Fibroblast of peridontal ligament (primary cell): ENCODE results near the gene TMEM19.

Experiments used
- DNase-seq: peaks from one replicate; pipeline ENCODE4 v3.0.0-alpha.2; 2010; ENCODE audit errors: extremely low read depth

TMEM19 gene

DNA sequence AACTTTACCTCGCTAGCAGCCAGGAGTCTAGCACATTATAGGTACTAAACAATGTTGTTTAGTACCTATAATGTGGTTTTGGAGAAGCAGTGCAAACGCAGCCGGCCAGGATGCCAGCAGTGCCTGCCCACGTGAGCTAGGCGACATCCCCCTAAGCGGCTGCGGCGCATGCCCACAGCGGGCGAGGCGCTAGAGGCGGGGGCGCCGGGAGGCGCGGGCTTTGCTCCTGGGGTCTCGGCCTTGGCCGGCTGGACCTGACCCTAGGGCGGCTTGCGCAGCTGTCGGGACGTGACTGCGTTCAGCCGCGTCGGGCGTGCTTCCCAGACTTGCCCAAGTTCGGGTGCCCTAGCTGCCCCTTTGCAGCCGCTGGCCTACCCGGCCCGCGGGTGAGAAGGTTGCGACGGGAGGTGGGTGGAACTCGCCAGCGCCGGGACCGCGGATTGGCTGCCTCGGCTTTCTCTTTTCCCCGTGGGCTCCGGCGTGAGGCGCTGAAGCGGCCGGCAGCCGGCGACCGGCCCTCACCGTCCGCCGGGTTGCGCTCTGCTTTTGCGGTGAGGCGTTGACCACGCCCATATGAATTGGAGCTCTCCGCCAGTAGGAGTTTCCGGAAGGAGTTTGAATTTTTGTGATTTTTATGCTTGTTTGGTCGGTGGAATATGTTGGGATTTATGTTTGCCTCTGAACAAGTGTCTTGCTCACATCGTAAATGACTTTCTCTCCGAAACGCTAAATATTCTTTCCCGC is at the start of gene TMEM19:
TSS of gene TMEM19 (plus strand) at position 169 of the 744 bp plus-strand sequence. CDS start 599 bp downstream, outside the sequence.
- DNase-seq: peak; percentile 85

DNA sequence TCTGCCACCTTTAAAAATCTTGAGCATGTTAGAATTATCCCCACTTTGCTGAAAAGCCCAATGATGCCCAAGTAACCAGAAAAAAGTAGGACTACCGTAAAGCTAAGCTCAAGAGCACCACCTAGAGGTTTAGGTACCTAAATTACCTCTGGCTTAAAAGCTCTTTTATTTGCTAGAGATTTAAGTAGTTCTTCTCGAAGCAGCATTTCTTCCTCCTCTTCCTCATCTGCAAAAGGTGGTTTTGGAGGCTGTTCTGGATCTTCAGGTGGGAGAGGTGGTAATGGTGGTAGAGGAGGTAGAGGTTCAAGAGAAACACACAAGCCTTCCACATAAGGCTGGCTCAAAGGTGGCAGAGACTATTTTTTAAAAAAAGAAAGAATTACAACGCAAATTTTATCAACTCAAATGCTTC is 49.2 kb upstream of the TMEM19 start:
- DNase-seq: peak; percentile 86

GRCh38 chr12:71638499-71638898 is 47.4 kb upstream of the TMEM19 start:
- no peak for DNase-seq

DNA sequence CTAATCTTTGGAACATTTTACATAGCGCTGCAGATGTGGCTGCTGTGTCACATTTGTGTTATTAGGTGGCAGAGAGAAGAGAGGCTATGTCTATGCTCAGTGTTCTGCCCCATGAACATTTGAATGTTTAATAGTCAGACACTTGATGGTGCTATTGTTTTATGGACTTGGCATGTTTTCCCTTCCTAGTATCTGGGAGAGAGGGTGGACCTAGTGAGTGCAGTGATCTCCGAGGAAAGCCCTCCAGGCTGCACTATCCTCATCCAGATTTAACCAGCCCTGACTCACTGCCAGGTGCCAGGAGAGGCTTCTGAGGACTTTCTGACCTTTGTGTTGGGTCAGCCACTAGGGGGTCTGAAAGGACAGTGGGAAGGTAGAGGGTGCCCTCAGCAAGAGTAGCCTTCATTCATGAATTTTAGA is 46.5 kb upstream of the TMEM19 start:
- no peak for DNase-seq

DNA sequence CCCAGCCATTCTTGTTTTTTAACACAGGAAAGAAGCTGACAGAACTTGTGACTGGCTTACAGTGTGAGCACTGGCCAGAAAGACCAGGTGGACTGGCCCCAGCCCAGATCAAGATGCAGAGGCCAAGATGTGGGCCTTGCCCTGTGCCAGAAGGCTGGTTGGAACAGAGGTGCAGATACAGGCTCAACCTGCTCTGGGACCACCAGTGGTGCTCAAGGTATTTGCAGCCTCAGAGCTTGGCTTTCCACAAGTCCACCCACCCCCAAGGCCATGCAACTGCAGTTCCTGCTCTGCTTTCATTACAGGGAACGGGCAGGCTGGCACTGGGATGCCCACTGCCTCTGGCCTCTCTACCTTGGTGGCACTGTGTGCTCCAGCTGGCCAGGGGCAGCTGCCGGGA is 45.6 kb upstream of the TMEM19 start:
- DNase-seq: no peak

DNA sequence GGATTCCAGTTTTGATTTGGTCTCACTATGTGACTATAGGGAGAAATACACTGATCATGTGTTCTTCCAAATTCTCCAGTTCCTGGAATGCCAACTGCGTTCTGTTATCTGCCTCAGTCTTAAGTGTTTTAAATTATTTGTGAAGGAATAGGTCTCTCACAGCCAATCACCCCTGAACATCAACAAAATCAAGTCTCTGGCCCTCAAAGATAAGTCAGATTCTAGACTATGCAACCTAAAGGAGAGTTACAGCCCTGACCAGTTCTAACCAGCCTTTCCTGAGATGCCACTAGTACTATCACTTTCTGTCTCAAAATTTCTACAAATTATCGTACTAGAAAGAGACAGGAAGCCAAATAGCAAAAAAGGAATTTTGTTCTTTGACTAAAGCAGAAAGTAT is 44.5 kb upstream of the TMEM19 start:
- DNase-seq: no peak

DNA sequence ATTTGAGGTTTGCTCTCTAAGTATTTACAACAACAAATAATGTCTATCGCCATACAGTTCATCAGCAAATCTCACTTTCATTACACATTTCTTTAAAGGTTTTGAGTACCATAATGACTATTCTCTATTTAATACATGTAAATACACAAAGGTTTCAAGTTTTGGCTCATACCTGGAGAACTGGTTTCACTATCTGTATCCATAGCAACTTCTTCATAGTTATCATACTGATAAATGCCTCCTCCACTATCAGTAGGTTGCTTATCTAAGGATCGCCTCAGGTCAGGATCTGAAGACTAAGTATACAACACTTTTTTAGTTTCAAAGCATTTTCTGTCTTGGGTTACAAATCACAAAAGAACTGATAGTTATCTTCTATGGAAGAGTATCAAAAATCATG is 43.6 kb upstream of the TMEM19 start:
- no peak for DNase-seq

- DNase-seq: no peak
Measured at GRCh38 chr12:71645268-71645667, 40.6 kb upstream of the TMEM19 start.

DNA sequence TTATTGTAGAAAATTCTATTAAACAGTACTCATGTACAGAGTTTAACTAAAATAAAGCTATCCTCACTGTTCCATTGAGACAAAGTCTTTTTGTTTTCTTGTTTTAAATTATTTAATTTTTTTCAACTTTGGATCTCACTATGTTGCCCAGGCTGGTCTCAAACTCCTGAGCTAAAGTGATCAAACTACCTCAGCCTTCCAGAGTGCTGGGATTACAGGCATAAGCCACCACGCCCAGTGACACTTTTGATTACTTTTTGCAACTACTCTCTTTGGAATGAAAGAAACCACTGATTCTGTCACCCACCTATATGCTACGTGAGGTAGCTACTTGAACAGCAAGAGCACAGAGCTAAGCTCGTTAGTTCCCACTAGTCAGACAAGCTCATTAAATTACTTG is 39.4 kb upstream of the TMEM19 start:
- no peak for DNase-seq

GRCh38 chr12:71648537-71648936 is 37.3 kb upstream of the TMEM19 start:
- DNase-seq: no peak

- DNase-seq: no peak
Measured at GRCh38 chr12:71649401-71649800, 36.5 kb upstream of the TMEM19 start.

DNA sequence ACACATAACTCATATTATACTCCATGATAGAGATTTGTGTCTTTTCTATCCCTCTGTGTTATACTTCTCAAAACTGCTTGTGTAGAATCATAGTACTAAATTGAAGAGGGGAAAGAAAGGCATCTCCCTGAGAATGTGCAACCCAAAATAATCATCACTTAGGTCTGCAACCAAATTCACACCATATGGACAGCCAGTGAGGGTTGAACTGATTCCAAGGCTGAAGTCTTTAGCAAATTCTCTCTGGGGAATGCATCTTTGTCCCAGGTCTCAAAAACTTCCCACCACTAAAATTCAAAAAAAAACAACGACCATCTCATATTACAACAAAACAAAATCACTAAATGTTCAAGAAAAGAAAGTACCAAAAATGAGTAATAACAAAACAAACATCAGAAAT is 33.2 kb upstream of the TMEM19 start:
- DNase-seq: peak; percentile 58

GRCh38 chr12:71653137-71653536 is 32.7 kb upstream of the TMEM19 start:
- DNase-seq: no peak

DNA sequence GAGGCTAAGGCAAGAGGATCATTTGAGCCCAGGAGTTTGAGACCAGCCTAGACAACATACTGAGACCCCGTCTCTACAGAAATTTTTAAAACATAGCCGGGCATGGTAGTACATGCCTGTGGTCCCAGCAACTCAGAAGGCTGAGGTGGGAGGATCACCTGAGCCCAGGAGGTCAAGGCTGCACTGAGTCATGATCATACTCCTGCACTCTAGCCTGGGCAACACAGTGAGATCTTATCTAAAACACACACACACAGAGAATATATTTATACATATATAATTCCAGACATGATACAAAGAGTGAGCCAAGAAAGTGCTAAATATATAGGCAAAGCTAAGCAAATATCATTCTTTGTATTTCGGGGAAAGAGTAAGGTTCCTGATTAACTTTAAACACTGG is 31.7 kb upstream of the TMEM19 start:
- DNase-seq: no peak

GRCh38 chr12:71655495-71655894 is 30.4 kb upstream of the TMEM19 start:
- DNase-seq: no peak

- no peak for DNase-seq
Measured at GRCh38 chr12:71655907-71656306, 30.0 kb upstream of the TMEM19 start.

GRCh38 chr12:71656740-71657139 is 29.1 kb upstream of the TMEM19 start:
- DNase-seq: no peak

DNA sequence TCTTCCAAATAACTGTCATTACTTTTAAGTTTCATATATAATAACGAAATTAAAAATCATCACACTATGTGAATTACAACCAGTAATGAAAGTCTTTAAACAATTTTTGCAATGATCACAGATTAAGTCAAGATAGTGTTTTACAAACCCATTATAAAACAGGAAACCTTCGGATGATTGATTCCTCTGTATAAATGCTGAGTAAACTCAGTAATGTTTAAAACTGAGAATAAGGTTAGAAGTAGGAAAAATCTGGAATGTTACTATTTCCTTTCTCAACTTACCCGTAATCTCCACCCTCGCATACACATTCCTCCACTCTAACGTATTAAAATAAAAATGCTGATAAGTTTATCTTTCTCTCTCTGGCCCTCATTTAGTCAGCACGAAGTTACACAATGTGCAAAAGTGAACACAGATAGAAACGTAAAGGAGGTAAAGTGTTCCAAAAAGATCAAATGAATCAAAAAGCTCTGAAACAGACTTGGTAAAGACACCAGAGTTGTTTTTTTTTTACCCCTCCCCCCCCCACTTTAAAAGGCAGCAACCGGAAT is 23.8 kb upstream of the TMEM19 start:
- DNase-seq: peak; percentile 64

DNA sequence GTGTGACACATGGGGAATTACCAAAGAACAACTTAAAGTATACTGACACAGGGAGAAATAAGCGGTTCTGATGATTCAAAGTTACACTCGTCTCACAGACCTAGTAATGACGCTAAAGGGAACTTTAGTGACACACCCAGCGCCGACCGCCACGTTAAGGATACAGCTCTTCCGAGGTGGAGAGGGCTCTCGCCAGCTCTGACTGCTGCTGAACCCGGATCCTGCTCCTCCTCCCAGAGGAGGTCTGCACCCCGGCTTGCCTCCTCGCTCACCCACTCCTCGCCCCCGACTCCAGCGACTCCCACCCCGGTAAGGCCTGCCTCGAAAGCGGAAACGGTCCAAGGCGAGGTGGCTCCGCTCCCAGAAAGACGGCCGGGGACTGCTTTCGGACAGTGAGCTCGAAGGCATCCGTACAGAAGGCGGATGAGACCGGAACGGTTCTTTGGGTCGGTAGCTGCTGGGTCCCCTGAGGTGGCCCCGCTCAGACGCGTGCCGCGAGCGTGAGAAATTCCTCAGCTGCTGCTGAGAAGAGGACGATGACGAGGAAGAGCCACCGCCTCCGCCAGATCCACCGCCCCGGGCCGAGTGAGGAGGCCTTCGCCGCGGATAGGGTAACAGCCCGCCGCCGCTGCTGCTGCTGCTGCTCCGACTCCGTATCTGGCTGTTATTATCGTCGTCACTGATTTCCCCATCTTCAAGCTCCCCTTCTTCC is 22.9 kb upstream of the TMEM19 start:
- DNase-seq: peak; percentile 69

- peak; percentile 100 for DNase-seq
Measured at GRCh38 chr12:71663561-71664410, 22.1 kb upstream of the TMEM19 start, which contains the start of the genes THAP2 and ZFC3H1. TSS of gene THAP2 (plus strand) at chr12:71664301. CDS start at chr12:71664510, 209 bp downstream. TSS of gene ZFC3H1 (minus strand) at chr12:71663848. CDS start at chr12:71663610, 238 bp downstream.

GRCh38 chr12:71664411-71665089 is 21.3 kb upstream of the TMEM19 start:
- DNase-seq: peak; percentile 34
